ENCODE data around the gene BUB1B.

GRCh38 chr15:40130118-40130517 is 30.8 kb upstream of the BUB1B start:
- TF ChIP-seq SP2 (IDR thresholded peaks at IDR 0.05; ENCODE audit: extremely low read depth, low read depth, low read length, poor library complexity, severe bottlenecking) (no peak), MXI1 (IDR thresholded peaks at IDR 0.05; ENCODE audit: low read depth, low read length) (no peak), ZNF592 (IDR thresholded peaks at IDR 0.05) (no peak), THRA (IDR thresholded peaks at IDR 0.05) (no peak), POLR2A (conservative IDR thresholded peaks at IDR 0.05) (no peak), ETV6 (IDR thresholded peaks at IDR 0.05; ENCODE audit: borderline replicate concordance in 1 of 2, low read depth in 2 of 2, low read length in 1 of 2) (no peak), ETV6 (CRISPR knock-in tag; IDR thresholded peaks at IDR 0.05; ENCODE audit: borderline replicate concordance) (no peak), PRMT5 (CRISPR knock-in tag; IDR thresholded peaks at IDR 0.05) (no peak), CTCF (IDR thresholded peaks at IDR 0.05 in 2 of 3, conservative IDR thresholded peaks at IDR 0.05 in 1 of 3; ENCODE audit: insufficient read depth in 2 of 3, low read depth in 1 of 3, low read length in 3 of 3) (no peak), TAF1 (IDR thresholded peaks at IDR 0.05; ENCODE audit: control insufficient read depth, extremely low read depth, insufficient read depth, low read length, severe bottlenecking) (no peak), ZBTB8A (IDR thresholded peaks at IDR 0.05; ENCODE audit: partially characterized antibody) (no peak), BHLHE40 (IDR thresholded peaks at IDR 0.05; ENCODE audit: low read length) (no peak), YY1 (IDR thresholded peaks at IDR 0.05; ENCODE audit: borderline replicate concordance in 1 of 3, control insufficient read depth in 1 of 3, extremely low read depth in 1 of 3, insufficient read depth in 3 of 3, insufficient read length in 1 of 3, insufficient replicate concordance in 2 of 3, low read depth in 1 of 3, low read length in 2 of 3) (no peak)

All from K562 (cell line).